Muscle of arm (tissue), 12 donors: Measurements from ENCODE around the gene RELB. TPM values are rescaled to one million over a fixed set of nuclear protein-coding genes. Genes with fewer than 3 reads are reported as not detected.

Experiments used
- DNase-seq: peaks from one replicate; pipeline ENCODE4 v3.0.0-alpha.2; 2013
- polyA plus RNA-seq, 12 donors: library from polyadenylated mRNA; unstranded; fragments of 120-200 nt; gene quantifications; one replicate each; pipeline ENCODE4 v1.2.1, GENCODE V29; 2013; ENCODE audit not compliant: insufficient read length in 12 of 12

Gene RELB
- polyA plus RNA-seq, 12 donors, result 2.7 to 11.7 (median 4.6) TPM; not detected in 1

DNA sequence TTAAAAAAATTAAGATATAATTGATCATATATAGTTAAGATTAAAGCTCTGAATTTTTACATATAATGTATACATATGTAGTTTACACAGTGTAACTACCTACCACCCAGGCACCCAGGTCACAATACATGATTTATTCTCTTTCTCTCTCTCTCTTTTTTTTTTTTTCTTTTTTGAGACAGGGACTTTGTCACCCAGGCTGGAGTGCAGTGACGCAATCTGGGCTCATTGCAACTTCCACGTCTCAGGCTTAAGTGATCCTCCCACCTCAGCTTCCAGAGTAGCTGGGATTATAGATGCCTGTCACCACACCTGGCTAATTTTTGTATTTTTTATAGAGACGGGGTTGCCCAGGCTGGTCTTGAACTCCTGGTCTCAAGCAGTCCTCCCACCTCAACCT lies 18.8 kb downstream of the RELB start:
- no peak for DNase-seq

- DNase-seq, result no peak
Observed at GRCh38 chr19:45021971-45022370, 20.7 kb downstream of the RELB start.

GRCh38 chr19:45023048-45023447 lies 21.8 kb downstream of the RELB start:
- DNase-seq, result no peak

GRCh38 chr19:45025264-45025663 lies 24.0 kb downstream of the RELB start:
- DNase-seq, result no peak

DNA sequence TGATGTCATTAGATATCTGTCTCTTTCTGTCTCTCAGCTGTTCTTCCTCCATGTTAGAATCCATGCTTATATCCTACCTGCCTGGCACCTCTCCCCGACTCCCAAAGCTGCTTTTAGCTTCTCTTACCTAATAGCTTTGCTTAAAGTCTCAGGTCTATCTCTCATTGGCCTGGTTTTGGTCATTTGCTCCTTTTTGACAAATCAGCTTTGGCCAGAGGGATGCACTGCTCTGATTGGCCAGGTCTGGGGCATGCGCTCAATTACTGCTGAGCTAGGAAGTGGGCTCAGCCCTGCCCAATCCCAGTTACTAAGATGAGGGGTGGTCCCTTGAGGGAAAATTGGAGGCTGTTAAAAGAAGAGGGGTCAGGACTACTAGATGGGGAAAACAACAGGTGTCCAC lies 26.1 kb downstream of the RELB start:
- no peak for DNase-seq

- DNase-seq, result no peak
Observed at GRCh38 chr19:45030825-45031224, 29.6 kb downstream of the RELB start.

- no peak for DNase-seq
Observed at GRCh38 chr19:45032421-45032820, 31.2 kb downstream of the RELB start.

DNA sequence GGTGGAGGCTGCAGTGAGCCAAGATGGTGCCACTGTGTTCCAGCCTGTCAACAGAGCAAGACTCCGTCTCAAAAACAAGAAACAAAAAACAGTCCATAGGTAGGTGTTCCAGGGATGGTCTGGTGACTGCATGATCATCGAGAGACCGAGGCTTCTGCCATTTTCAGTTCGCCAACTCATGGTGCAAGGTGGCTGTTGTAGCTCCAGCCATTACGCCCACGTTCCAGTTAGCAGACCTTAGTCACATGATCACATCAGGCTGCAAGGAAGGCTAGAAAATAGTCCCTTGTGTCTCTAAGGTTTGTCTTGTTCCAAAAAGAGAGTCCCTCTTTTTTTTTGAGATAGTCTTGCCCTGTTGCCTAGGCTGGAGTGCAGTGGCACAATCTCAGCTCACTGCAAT lies 34.5 kb downstream of the RELB start:
- DNase-seq, result no peak

DNA sequence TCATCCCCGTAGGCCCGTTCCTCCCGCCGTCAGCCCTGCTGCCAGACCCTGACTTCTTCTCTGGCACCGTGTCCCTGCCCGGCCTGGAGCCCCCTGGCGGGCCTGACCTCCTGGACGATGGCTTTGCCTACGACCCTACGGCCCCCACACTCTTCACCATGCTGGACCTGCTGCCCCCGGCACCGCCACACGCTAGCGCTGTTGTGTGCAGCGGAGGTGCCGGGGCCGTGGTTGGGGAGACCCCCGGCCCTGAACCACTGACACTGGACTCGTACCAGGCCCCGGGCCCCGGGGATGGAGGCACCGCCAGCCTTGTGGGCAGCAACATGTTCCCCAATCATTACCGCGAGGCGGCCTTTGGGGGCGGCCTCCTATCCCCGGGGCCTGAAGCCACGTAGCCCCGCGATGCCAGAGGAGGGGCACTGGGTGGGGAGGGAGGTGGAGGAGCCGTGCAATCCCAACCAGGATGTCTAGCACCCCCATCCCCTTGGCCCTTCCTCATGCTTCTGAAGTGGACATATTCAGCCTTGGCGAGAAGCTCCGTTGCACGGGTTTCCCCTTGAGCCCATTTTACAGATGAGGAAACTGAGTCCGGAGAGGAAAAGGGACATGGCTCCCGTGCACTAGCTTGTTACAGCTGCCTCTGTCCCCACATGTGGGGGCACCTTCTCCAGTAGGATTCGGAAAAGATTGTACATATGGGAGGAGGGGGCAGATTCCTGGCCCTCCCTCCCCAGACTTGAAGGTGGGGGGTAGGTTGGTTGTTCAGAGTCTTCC lies 36.3 kb downstream of the RELB start:
- no peak for DNase-seq

GRCh38 chr19:45038931-45039893 lies 37.9 kb downstream of the RELB start, which contains the start of gene CLASRP:
CLASRP (plus strand) TSS chr19:45039045; CDS start chr19:45040213, 1,168 bp downstream.
- DNase-seq, result peak; percentile 93

DNA sequence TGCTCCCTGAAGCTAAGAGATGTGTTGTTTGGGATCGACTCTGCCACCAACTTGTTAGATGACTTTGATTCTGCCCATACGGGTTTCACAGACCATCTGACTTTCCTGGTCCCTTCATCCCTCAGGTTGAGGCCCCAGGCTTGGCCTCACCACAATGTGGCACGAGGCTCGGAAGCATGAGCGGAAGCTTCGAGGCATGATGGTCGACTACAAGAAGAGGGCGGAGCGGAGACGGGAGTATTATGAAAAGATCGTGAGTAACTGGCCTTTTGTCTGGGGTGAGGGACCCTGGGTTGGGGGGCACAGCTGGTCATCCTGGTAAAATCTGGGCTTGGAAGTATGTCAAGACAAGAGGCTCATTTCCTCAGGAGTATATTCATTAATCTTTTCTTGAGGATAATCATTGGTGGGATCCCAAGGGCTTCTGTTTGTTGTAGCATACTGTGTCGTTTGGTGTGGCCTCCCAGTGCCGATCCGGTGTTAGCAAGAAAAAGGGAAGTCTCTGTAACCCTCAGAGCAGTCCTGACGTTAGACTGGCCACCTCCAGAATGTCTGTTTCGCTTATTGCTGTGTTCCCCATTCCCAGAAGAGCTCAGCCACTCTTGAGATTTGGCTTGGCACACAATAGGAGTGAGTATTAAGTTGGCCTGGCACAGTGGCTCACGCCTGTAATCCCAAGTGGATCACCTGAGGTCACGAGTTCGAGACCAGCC lies 39.0 kb downstream of the RELB start:
- DNase-seq, result no peak

- no peak for DNase-seq
Observed at GRCh38 chr19:45041125-45041524, 39.9 kb downstream of the RELB start.

DNA sequence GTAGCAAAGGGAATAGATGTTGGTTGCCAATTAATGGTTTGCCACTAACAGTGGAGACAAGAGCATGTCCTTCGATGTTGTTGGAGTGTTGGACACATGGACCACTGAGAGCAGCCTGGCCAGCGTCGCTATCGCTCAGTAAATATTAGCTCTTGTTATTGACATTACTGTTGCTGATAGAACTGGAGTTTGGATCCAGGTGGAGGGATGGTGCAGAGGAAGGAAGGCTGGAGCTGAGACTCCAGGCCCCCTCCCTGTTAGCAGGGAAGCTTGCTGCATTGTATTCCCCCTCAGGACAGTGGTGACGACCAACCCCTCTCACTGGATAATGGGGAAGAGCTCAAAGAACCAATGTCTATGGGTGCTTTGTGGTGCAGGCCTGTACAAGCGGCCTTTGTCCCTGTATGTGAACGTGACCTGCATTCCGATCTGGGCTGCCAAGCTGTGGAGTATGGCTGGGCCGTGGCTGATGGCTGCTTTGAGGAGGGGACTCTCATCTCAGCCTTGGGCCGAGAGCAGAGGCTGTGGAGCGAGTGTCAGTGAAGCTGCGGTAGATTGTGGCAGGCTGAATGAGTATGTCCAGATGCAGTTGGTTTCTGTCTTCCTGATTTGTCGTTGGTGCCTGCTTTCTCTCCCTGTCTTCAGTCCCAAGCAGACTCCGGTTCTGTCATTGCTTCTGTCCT lies 44.5 kb downstream of the RELB start:
- DNase-seq, result no peak

DNA sequence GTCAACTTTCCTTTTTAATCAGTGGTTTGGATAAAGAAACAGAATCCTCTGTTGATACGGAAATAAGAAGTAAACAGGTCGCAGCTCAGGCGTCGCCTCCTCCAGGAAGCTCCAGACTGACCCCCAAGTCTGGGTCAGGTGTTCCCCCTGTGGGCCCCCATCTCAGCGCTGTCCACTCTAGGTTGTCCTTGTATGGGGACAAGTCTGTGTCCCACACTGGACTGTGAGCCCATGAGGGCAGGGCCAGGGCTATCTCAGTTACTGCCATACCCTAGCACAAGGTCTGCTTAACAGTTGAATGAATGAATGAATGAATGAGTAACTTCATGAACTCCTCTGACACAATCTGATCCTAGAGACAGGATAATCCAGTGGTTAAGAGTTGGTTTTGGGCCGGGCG lies 45.1 kb downstream of the RELB start:
- no peak for DNase-seq

- DNase-seq, result no peak
Observed at GRCh38 chr19:45047188-45047797, 46.0 kb downstream of the RELB start.

GRCh38 chr19:45049073-45049736 lies 47.9 kb downstream of the RELB start:
- DNase-seq, result no peak

DNA sequence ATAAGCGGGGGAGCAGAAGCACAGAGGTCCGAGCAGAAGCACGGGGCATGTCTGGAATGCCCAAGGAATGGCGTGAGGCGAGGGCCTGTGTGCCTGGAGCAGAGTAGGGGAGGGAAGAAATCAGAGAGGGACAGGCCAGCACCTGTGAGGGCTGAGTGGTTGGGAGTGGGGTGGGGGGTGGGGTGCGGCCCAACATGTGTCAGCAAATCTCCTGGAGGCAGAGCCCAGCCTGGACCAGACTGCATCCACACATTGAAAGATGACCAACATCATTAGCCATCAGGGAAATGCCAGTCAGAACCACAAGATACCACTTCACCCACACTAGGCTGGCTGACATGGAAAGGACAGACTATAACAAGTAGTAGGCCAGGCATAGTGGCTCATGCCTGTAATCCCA lies 48.8 kb downstream of the RELB start:
- no peak for DNase-seq

- DNase-seq, result no peak
Observed at GRCh38 chr19:45051929-45052579, 50.8 kb downstream of the RELB start.

DNA sequence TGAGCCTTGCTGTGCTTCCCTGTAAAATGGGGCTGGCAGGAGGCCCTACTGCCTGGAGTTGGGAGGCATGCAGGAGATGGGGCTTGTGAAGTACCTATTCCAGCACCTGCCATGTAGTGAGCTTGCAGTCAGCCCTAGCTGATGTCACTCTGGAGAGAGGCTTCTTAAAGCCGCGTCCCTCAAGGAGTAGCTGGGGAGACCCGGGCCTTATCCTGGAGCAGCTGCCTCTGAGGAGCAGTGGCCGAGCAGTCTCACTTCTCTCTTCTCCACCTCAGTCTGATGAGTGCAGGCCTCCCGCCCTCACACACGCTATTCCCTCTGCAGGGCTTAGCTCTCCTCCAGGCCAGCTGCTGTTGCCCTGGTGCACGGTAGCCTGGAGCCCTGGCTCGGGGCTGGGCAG lies 55.6 kb downstream of the RELB start:
- DNase-seq, result no peak

- DNase-seq, result no peak
Observed at GRCh38 chr19:45057444-45057843, 56.2 kb downstream of the RELB start.
